Natural killer cell (primary cell): ENCODE measurements around the gene WDR59. TPM values are rescaled to one million over a fixed set of nuclear protein-coding genes. Genes with fewer than 3 reads are reported as not detected.
"Not testable (repeated sequence)": the region's sequence is repeated elsewhere in the genome, so short reads cannot be mapped to it uniquely, and the experiment has no call there.

Experiments used
- ATAC-seq, 3 donors: fragments of 150-1000 bp in 2 of 3; fragments of 200-7000 bp in 1 of 3; cut with Tn5 transposase; 1 replicate in 1 of 3; 2 replicates in 2 of 3; pipeline ENCODE4 v1.10.0; 2021; ENCODE audit warnings: mild to moderate bottlenecking in 2 of 3, moderate library complexity in 2 of 3
- DNase-seq, 2 donors: peaks; one replicate each; pipeline versions ENCODE4 v3.0.0 to v3.0.0-alpha.2; 2013 to 2021; ENCODE audit warnings: mixed read lengths in 1 of 2
- H3K27ac ChIP-seq: one replicate; pipeline ENCODE4 v1.5.1; 2013; ENCODE audit warnings: mild to moderate bottlenecking, low read length
- H3K27me3 ChIP-seq: one replicate; pipeline ENCODE4 v1.6.1; 2013; ENCODE audit warnings: low read length; ENCODE audit not compliant: control insufficient read depth, insufficient read depth
- H3K36me3 ChIP-seq: one replicate; pipeline ENCODE4 v1.6.1; 2013; ENCODE audit warnings: low read length; ENCODE audit not compliant: control insufficient read depth, insufficient read depth
- H3K4me1 ChIP-seq: one replicate; pipeline ENCODE4 v1.6.1; 2013; ENCODE audit warnings: low read length; ENCODE audit not compliant: control insufficient read depth, insufficient read depth
- H3K4me3 ChIP-seq: one replicate; pipeline ENCODE4 v1.5.1; 2013; ENCODE audit warnings: low read length
- H3K9me3 ChIP-seq: one replicate; pipeline ENCODE4 v1.6.1; 2013; ENCODE audit warnings: low read length; ENCODE audit not compliant: control insufficient read depth, insufficient read depth
- H3K27ac Mint-ChIP-seq, 2 donors: one replicate each; pipeline ENCODE4 v1.8.0; 2022; ENCODE audit warnings: mild to moderate bottlenecking in 2 of 2, mixed read lengths in 2 of 2, moderate library complexity in 1 of 2
- H3K27me3 Mint-ChIP-seq, 2 donors: one replicate each; pipeline ENCODE4 v1.8.0; 2022; ENCODE audit warnings: low read depth in 2 of 2, mixed read lengths in 2 of 2
- H3K36me3 Mint-ChIP-seq: one replicate; pipeline ENCODE4 v1.8.0; 2022; ENCODE audit warnings: mixed read lengths
- H3K4me1 Mint-ChIP-seq, 2 donors: one replicate each; pipeline ENCODE4 v1.8.0; 2022; ENCODE audit warnings: mixed read lengths in 2 of 2
- H3K4me3 Mint-ChIP-seq: one replicate; pipeline ENCODE4 v1.8.0; 2022; ENCODE audit warnings: mild to moderate bottlenecking, moderate library complexity, mixed read lengths
- H3K9me3 Mint-ChIP-seq, 2 donors: one replicate each; pipeline ENCODE4 v1.8.0; 2022; ENCODE audit warnings: mixed read lengths in 2 of 2
- CTCF ChIP-seq: fragments of 200-600 bp; IDR thresholded peaks from one replicate; pipeline ENCODE4 v1.8.0; 2022; ENCODE audit warnings: antibody characterized with exemption
- WGBS: methylation state at CpG from one replicate; pipeline ENCODE4 v1.1.7; 2013; ENCODE audit warnings: missing lambda C conversion rate; ENCODE audit not compliant: insufficient coverage; 5-methylcytosine and 5-hydroxymethylcytosine counted together
- intact Hi-C: fragments of 100-400 bp; cut with micrococcal nuclease; formaldehyde crosslinking; loops from one replicate; pipeline ENCODE4 v1.14.2; 2022
- total RNA-seq, 4 donors: library from RNA; stranded (reverse); fragments of 120-200 nt in 1 of 4; gene quantifications; one replicate each; pipeline versions ENCODE4 v1.2.3 to v1.2.4, GENCODE V29; 2013 to 2022

The WDR59 gene
- total RNA-seq, 3 donors from 2014 or later (not counting 1 experiment from before 2014, with no cell fraction given), result 60.5 to 83.7 (median 73.2) TPM

- Mint-ChIP-seq H3K4me3 (no peak overlapping the region), H3K4me1 (no peaks in the 10 kb centered on the region), H3K27ac (no peak overlapping the region), H3K9me3 (no peaks in the 10 kb centered on the region), H3K27me3 (peaks cover 0 to 3% of the 10 kb centered on the region in 2 donors), H3K36me3 (no peaks in the 10 kb centered on the region)
- DNase-seq, result no peak
- no peak overlapping the region for H3K27ac ChIP-seq
- H3K36me3 ChIP-seq, result no peaks in the 10 kb centered on the region
- intact Hi-C loops, result no loop called here
- no peak overlapping the region for H3K4me3 ChIP-seq
- H3K4me1 ChIP-seq, result no peaks in the 10 kb centered on the region
- H3K9me3 ChIP-seq, result no peaks in the 10 kb centered on the region
- no peak for TF ChIP-seq CTCF
- H3K27me3 ChIP-seq, result no peaks in the 10 kb centered on the region
- ATAC-seq, result no peak
- 84% methylated on average over 14 of the region's 20 CpGs for WGBS
Measured at GRCh38 chr16:74844041-74844980, 140.6 kb downstream of the WDR59 start.

GRCh38 chr16:74843381-74844035 lies 141.4 kb downstream of the WDR59 start:
- H3K4me1 Mint-ChIP-seq, H3K4me3 ChIP-seq, H3K27ac Mint-ChIP-seq, H3K9me3 ChIP-seq, H3K4me1 ChIP-seq, H3K36me3 Mint-ChIP-seq, H3K27me3 ChIP-seq, H3K27ac ChIP-seq, DNase-seq, H3K9me3 Mint-ChIP-seq, H3K27me3 Mint-ChIP-seq, H3K4me3 Mint-ChIP-seq, H3K36me3 ChIP-seq, intact Hi-C loops, ATAC-seq: not testable (repeated sequence)
- WGBS, result 88% methylated on average over 11 of the region's 14 CpGs

GRCh38 chr16:74842413-74842812 lies 142.5 kb downstream of the WDR59 start:
- Histone ChIP-seq H3K9me3 (no peaks in the 10 kb centered on the region), H3K27me3 (no peaks in the 10 kb centered on the region), H3K36me3 (no peaks in the 10 kb centered on the region), H3K27ac (no peak overlapping the region), H3K4me3 (no peak overlapping the region), H3K4me1 (no peaks in the 10 kb centered on the region)
- no peak for DNase-seq
- intact Hi-C loops, result no loop called here
- H3K4me1 Mint-ChIP-seq, result no peaks in the 10 kb centered on the region
- no peak overlapping the region for H3K27ac Mint-ChIP-seq
- no peak for TF ChIP-seq CTCF
- 51% methylated on average over 5 of the region's 6 CpGs for WGBS
- H3K4me3 Mint-ChIP-seq, result no peak overlapping the region
- ATAC-seq, result no peak
- H3K9me3 Mint-ChIP-seq, result no peaks in the 10 kb centered on the region
- H3K27me3 Mint-ChIP-seq, result peaks cover 0 to 3% of the 10 kb centered on the region in 2 donors
- no peaks in the 10 kb centered on the region for H3K36me3 Mint-ChIP-seq

- no peaks in the 10 kb centered on the region for H3K36me3 Mint-ChIP-seq
- H3K9me3 Mint-ChIP-seq, result no peaks in the 10 kb centered on the region
- WGBS, result 52% methylated on average over 2 of the region's 3 CpGs
- Histone ChIP-seq H3K4me3 (no peak overlapping the region), H3K9me3 (no peaks in the 10 kb centered on the region), H3K27me3 (no peaks in the 10 kb centered on the region), H3K36me3 (no peaks in the 10 kb centered on the region), H3K27ac (no peak overlapping the region), H3K4me1 (no peaks in the 10 kb centered on the region)
- no peak overlapping the region for H3K27ac Mint-ChIP-seq
- H3K4me3 Mint-ChIP-seq, result no peak overlapping the region
- intact Hi-C loops, result no loop called here
- no peak for ATAC-seq
- H3K27me3 Mint-ChIP-seq, result peaks cover 0 to 3% of the 10 kb centered on the region in 2 donors
- no peak for TF ChIP-seq CTCF
- DNase-seq, result no peak
- H3K4me1 Mint-ChIP-seq, result no peaks in the 10 kb centered on the region
Measured at GRCh38 chr16:74841904-74842303, 143.0 kb downstream of the WDR59 start.
